NCI-H2107 treated with DMSO at 0.1 percent for 48 hours (cell line): Measurements from ENCODE around the gene TTF1.

Experiments
- DNase-seq: peaks from one replicate; lab custom pipeline; 2025; ENCODE audit not compliant: unreplicated experiment; lab: John Stamatoyannopoulos, UW

The TTF1 gene

DNA sequence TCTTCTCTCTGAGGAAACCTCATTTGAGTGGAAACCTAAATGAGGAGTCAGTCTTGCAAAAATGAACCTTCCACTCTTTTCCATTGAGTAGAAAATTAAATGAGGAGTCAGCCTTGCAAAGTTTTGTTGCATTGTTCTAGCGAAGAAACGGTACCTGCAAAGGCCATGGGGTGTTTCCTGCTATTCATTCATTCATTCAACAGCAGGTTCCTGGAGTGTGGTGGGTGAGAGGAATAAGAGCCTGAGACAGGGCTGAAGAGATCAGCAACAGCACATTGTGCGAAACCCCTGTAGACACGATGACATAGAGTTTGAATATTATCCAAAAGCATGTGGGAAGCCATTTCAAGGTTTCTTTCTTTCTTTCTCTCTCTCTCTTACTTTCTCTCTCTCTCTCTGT lies 37.2 kb downstream of the TTF1 start:
- DNase-seq, result no peak

DNA sequence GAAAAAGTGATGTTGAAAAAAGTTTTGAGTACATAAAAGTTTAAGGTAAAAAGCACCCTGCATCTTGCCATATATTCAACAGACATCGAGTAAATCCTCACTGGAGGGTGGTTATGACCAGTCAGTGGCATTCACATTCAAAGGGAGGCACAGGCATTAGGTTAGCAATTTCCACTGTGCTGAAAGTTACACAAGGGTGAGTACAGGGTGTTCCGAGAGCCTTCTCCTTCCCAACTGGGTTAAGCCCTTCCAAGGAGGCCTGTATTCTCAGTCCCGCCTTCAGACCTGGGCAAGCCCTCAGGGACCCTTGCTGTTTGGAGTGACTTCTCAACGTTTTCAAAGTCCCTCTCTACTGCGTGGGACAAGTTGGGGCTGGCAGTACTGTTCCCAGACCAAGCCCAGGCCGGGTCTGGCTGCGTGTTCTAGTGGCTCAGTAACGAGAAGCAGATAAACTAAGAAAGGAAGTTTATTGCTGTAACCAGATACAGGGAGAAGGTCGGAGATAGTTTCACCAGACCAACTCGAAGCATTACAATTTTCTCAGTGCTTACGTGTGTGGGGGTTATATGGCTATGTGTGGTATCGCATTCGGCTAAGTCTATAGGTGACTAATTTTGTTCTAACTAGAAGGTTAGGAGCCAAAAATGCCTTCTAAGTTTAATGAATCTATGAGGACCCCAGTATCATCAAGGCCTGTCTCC lies 38.9 kb downstream of the TTF1 start:
- DNase-seq, result no peak

DNA sequence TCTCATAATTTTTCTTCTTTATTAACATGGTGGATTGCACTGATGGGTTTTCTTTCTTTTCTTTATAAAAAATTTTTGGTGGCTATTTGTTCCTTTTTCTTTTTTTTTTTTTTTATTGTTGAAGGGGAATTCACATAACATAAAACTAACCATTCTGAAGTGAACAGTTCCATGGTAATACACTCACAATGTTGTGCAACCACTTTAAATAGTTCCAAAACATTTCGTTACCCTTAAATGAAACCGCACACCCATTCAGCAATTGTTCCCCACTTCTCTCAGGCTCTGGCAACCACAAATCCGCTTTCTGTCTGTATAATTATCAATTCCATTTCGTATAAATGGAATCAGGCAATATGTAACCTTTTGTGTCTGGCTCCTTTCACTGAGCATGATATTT lies 40.2 kb downstream of the TTF1 start:
- peak; percentile 37 for DNase-seq

DNA sequence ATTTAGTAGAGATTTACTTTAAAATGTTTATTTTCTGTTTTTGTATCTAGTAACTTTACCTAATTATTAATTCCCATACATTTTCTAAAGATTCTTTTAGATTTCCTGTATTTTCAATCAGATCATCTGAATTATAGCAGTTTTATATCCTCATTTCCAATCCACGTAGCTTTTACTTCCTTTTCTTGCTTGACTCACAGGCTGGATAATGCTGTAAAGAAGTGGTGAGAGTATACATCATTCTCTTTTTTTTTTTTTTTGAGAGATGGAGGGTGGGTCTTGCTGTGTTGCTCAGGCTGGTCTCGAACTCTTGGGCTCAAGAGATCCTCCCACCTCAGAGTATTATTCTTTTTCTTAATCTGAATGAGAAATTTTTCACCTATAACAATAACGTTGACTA lies 40.7 kb downstream of the TTF1 start:
- no peak for DNase-seq

DNA sequence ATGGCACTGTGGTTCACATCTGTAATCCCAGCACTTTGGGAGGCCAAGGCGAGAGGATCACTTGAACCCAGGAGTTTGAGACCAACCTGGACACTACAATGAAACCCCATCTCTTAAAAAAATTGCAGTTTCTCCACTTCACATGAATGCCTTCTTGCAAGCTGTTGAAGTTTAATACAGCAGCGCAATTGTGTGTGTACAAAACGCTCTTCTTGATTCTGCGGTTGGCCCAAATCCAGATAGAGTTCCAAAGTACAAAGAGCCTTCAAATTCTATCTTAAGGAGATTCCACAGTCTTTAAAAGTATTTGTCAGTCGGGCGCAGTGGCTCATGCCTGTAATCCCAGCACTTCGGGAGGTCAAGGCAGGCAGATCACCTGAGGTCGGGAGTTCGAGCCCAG lies 42.6 kb downstream of the TTF1 start:
- no peak for DNase-seq

DNA sequence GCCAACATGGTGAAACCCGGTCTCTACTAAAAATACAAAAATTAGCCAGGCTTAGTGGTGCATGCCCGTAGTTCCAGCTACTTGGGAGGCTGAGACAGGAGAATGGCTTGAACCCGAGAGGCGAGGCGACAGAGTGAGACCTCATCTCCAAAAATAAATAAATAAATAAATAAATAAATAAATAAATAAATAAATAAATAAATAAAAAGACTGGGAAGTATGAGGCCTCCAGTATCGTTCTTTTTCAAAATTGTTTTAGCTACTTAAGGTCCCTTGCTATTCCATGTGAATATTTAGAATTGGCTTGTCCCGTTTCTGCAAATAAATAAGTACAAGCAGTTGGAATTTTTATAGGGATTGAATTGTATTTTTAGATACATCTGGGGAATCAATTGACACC lies 48.9 kb downstream of the TTF1 start:
- DNase-seq, result no peak

DNA sequence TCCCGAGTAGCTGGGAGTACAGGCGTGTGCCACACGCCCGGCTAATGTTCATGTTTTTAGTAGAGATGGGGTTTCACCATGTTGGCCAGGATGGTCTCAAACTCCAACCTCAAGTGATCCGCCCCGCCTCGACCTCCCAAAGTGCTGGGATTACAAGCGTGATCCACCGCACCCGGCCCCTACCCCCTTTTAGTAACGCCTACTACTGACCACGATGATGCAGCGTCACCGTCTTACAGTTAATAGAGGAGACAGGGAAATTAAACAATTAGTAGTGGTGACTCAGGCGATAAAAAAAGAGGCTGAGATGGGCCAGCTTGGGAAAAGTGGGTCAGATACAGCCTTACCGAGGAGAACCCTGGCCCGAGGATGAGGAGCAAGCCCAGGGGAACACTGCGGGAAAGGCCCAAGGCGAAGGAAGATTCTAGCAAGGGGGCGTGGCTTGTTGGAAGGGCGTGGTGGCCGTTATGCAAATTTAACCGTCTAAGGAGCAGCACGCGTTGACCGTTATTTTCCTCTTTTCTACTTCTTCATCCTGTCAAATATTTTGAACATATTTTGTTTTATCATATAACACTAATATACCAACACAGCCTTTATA lies 50.2 kb downstream of the TTF1 start:
- no peak for DNase-seq

DNA sequence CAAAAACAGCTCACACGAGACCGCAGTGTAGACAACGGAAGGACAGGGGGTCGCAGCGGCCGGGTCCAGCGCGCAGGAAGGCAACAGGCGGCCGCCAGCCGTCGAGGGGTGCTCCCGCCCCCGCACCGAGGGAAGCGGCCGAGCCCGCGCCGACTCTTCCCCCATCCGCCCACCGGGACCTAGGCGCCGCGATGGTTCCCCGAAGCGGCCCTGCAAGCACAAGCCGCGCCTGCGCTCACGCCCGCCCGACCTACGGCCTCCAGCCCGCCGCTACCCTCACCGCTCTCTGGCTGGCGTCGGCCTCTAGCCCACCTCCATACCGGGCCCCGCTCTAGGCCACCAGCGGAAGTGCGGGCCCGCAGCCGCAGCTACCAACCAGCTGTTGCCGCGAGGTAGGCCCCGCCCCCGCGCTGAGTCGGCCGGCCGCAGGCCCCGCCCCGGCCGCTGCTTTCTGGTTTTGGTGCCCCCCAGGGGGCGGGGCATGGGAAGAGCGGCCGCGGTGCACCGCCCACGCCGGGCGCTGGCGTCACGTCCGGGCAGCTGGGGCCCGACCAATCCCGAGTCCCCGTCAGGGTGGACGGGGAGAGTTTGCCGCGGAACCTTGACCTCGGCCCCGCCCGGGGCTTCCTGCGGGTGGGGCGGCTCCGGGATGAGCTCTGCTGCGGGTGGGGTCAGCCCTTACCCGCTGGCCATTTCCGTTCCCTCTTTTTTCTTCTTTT lies 51.8 kb downstream of the TTF1 start, which contains the start of gene SETX:
TSS of gene SETX (minus strand) at position 350 of the 719 bp plus-strand sequence. CDS start 5,558 bp downstream, outside the sequence.
- peak; percentile 94 for DNase-seq

DNA sequence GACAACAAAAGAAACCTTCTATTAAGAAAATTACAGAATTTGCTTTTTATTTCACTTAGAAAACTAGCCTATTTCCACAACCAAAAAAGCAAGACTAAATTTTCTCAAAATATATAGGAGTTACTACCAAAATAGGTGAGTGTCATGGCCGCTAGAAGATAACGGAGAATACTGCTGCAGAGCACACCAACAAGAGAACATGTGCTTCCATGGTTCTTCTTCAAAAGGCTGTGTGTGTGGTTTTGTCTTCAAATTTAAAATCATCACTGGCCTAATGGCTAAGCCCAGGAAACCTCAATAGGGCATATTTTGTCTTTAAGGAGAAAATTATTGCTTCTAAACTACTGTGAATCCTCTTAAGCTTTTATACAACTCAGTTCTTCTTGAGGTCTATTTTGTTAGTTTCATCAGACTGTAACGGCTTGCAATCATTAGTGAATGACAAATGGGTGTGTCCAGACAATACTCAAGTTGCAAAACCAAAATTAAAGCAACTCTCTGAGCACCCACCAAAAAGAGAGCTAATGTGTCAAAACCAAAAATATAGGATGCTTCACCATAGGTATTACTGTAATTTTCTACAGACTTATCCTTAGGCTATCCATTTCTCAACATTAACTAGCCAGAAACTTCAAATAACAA lies 55.1 kb downstream of the TTF1 start:
- DNase-seq, result no peak

DNA sequence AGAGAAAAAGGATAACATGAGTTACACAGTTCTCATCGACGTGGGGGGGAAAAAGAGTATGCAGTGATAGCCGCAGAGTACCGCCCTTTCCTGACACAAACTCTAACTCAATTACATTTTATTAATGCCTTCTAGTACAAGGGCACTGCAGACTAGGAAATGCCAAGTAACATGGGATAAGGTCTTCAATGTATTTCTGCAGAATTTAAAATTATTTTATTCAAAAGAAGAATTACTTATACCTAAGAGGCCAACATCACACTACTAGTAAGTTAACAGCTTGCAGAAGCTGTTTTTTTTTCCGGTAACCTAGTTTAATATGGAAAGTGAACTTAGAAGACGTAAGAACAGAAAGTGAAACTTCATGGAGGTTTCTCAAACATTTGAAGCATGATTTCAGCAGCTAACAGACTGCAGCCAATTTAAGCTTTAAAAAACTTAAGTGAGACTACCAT lies 55.8 kb downstream of the TTF1 start:
- no peak for DNase-seq

DNA sequence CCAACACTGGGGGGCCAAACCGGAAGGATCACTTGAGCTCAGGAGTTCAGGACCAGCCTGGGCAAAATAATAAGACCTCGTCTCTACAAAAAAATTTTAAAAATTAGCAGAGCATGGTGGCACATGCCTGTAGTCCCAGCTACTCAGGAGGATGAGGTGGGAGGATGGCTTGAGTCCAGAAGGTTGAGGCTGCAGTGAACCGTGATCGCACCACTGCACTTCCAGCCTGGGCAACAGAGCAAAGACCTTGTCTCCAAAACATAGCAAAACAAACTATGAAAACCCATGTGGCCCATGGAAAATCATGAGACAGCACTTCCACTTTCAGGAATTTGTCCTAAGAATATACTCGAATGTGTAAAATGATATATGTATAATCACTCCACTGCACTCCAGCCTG lies 58.0 kb downstream of the TTF1 start:
- no peak for DNase-seq

DNA sequence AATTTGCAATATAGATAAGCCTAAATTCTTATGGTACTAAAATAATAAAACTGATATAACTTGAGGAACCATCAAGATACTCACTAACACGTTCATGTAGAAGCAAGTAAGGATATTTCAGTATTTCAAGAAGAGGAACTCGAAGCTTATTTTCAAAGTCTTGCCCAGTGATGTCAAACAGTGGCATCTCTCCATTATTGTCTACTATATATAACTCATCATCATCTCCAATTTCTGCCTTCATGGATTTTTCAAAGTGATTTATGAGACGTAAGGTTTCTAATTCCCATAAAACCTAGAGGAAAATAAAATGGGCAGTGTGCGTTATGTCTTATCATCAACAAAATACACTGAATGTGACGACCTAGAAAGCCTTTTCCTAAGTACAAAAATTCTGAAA lies 60.5 kb downstream of the TTF1 start:
- no peak for DNase-seq

DNA sequence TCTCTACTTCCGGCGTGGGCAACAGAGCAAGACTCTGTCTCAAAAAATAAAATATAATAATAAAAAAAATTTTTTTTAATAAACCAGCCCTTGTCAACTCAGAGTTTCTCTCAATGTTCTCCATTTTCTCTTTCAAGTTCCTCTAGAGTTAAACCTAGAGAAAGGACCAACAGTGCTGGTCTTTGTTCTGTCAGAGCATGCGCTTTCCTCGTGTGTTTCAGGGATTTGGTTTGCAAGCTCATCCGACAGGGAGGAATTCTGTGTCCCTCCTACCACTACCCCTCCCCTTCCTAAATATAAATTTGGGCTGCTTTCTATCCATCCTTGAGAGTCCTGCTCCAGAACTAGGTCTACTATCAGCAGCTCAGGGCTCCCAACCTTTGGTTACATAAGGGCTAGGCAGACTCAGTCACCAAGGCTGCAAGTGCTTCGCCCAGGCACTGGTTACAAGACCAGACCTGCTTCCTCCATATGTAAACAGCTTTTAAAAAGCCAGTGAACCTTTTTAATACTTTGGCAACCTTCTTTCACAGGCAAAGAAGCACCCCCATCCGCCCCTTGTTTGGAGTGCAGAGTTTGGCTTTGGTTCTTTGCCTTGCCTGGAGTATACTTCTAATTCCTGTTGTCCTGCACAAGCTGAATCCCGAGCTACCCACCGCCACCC lies 65.3 kb downstream of the TTF1 start:
- DNase-seq, result no peak

DNA sequence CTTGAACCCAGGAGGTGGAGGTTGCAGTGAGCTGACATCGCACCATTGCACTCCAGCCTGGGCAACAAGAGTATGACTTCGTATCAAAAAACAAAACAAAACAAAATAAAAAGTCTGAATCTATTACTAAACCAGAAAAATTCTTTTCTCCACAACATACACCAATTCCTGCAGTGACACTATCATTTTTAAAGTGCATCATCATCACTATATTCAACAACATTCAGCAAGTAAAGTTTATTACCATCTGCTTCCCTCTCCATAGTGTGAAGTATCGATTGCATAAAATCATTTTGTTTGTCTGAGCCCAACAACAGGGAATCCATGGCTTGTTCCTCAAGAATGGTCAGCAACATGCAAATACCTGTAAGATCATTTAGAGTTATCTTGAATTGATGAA lies 72.3 kb downstream of the TTF1 start:
- DNase-seq, result no peak

DNA sequence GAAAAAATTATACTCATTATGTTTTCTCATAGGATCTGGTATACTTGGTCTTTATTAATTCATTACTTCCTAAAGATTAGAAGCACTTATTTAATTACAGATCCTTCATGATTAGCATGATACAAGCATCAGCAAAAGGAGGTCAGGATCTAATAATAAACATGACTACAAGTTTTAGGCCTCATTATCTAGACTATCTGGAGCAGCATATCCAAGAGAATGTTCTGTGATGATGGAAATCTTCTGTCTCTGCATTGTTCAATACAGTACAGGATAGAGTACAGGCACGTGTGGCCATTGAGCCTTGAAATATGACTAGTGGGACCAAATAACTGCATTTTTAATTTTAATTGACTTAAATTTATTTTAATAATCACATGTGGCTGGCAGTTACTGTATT lies 73.1 kb downstream of the TTF1 start:
- DNase-seq, result no peak

DNA sequence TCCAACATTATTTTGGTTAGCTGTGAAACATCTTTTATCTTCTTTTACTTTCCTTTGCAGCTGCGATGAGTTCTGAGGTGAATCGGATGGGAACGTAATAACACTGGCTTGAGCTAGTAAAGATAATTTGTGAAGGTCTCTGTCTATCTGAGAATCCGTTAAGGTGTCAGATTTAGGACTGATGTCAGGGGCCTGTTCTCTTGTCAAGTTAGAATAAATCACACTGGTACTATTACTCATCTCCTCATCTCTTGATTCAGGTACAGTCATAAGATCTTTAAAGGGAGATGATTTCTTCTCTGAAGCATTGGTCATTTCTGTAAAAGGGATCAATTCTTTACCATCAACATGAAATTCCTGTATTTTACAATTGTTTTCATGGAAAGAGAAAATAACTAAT lies 78.1 kb downstream of the TTF1 start:
- no peak for DNase-seq

DNA sequence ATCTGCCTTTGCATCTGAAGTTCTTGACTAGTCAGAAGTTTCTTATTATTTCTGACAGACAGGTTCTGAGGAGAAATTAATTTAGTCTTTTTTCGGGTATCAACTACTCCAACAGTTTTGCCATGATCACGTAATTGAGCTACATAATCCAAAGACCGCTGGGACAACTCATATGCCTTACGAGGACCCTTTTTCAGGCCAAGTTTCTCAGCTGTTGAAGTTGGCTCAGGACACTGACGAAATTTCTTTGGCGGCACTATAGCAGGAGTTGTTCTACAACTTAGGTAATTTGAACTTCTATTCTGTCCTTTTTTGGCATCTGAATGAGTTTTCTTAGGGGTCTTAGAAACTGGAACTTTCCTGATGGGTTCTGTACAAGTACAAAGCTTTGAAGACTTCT lies 79.1 kb downstream of the TTF1 start:
- DNase-seq, result no peak
